Glomerular visceral epithelial cell (primary cell): Measurements from ENCODE around the gene LACC1.

Experiments
- DNase-seq: peaks from one replicate; pipeline ENCODE4 v3.0.0-alpha.2; 2016; ENCODE audit errors: extremely low spot score

LACC1 gene

GRCh38 chr13:43884222-43884621 lies 4.5 kb downstream of the LACC1 start:
- no peak for DNase-seq

DNA sequence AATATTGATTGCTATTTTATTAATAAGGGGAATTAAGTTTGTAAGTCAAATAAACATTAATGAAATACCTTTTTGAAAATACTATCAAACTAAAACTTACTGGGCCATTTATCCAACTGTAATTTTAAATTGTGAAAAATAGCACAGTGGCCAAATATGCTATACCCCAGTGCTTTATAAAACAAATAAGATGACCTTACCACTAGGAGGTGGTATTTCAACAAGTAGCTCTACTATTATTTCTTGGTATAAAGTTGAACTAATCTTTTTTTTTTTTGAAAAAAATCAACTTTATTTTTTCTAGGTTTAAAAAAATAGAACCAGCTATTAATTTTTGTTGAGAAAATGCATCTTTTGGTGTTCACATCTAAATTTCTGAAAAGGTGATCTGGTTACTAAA lies 14.7 kb downstream of the LACC1 start:
- no peak for DNase-seq

DNA sequence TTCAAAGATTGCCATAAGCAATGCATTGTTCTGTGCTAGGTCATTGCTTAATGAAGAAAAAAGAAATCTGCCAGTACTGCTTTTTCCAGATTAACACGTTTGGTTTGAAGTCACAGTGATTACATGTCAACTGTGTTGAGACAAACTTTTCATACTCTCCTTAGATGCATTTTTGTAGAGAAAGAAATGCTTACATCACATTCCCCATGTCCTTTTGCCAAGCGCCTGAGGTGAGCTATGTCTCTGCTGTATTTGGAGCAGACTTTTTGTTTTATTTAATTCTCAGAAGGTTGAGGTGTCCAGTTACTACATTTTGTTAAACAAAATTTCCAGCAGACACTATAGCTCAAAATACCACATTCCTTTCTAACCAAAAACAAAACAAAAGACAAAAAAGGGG lies 16.2 kb downstream of the LACC1 start:
- DNase-seq, result no peak

DNA sequence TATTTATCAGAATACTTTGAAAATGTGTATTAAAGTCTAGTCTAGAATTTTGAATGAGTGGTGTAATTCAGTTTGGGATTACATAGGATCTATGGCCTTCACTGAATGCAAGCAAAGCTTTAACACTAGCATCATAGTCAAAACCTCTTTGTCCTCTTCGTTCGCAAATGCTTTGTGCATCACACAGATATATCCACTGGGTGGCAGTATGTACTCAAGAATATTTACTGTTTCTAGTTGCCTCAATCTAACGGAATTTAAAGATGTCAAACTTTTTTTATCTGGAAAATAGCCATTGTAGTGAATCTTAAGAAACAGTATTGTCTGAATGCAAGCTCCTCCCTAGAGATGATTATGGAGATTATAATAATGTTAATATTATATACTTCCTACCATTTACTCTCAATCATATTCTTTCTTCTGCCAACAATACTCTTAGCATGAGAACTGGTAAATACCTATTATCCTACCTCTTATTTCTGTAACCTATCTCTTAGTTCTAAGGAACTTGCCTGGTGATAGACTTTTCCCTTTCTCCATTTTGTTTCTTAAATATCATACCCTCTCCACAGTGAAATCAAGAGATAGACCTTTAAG lies 25.8 kb downstream of the LACC1 start:
- peak; percentile 64 for DNase-seq

GRCh38 chr13:43908156-43909126 lies 28.7 kb downstream of the LACC1 start:
- DNase-seq, result peak; percentile 64

GRCh38 chr13:43910856-43911255 lies 31.2 kb downstream of the LACC1 start:
- DNase-seq, result no peak

- no peak for DNase-seq
Measured at GRCh38 chr13:43911278-43911677, 31.6 kb downstream of the LACC1 start.

DNA sequence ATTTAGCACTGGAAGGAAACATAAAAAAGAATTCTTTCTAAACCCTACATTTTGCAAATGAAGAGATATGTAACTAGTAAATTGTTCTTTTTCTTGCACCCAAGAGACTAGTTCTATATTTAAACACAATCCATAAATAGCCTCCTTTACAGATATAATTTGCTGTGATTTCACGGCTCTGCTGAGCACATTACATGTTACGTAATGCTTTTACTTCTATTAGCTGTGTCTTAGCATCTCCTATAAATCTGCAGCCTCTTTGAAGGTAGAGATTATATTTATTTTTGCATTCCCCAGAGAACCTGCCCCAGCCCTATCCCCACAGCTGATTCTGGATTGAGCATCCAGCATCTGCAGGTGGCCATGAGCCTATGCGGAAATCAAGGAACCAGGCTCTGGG lies 32.2 kb downstream of the LACC1 start:
- DNase-seq, result no peak

DNA sequence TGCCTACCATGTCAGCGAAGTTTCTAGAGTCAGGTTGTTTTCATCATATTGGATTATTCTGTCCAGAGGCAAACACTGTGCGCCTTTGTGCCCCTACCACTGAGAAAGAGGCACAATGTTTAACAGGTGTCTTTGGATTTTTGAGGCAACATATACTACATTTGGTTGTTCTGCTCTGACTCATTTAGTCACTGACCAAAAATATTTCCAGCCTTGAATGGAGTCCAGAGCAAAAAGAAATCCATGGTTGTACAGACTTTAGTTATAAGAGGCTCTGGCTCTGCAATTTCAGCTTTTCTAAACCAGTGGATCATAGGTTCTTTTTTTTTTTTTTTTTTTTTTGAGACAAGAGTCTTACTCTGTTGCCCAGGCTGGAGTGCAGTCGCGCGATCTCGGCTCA lies 35.7 kb downstream of the LACC1 start:
- no peak for DNase-seq

- no peak for DNase-seq
Measured at GRCh38 chr13:43916828-43917227, 37.1 kb downstream of the LACC1 start.

GRCh38 chr13:43918636-43919035 lies 38.9 kb downstream of the LACC1 start:
- DNase-seq, result no peak

- no peak for DNase-seq
Measured at GRCh38 chr13:43920965-43921674, 41.4 kb downstream of the LACC1 start.

GRCh38 chr13:43924549-43925245 lies 45.0 kb downstream of the LACC1 start:
- no peak for DNase-seq

GRCh38 chr13:43929947-43930346 lies 50.2 kb downstream of the LACC1 start:
- no peak for DNase-seq

DNA sequence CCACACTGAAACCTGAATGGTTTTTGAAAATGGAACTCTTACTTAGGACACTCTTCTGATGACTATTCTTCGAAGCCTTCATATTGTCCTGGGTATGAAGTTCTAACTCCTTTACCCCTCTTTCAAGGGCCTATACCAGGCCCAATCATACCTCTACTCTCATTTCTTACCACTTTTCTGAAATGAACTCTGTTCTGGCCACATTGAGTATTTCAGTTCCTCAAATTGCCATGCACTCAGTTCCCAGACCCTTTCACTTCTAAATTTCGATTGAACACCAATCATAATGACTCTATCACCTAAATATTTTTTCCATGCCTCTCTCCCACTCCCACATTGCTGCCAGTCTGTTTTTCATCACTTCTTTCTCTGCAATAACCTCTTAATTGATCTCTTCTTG lies 53.7 kb downstream of the LACC1 start:
- no peak for DNase-seq

DNA sequence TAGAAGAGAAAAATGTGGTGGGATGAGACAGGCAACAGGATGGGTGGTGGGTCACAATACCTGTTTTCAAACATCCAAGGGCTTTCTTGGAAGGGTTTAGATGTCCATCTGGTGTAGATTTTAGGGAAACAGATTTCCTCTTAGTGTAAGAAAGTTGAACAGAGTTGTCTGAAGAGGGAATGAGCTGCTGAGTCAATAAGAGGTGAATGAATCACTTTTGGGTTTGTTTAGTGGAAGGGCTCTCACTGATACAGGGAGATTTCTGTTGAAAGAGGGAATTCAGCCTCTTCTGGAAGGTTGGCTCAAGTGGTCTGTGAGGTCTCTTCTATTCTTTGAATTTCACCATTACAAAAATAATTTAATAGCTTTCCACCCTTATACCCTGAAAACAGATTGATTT lies 54.6 kb downstream of the LACC1 start:
- no peak for DNase-seq

DNA sequence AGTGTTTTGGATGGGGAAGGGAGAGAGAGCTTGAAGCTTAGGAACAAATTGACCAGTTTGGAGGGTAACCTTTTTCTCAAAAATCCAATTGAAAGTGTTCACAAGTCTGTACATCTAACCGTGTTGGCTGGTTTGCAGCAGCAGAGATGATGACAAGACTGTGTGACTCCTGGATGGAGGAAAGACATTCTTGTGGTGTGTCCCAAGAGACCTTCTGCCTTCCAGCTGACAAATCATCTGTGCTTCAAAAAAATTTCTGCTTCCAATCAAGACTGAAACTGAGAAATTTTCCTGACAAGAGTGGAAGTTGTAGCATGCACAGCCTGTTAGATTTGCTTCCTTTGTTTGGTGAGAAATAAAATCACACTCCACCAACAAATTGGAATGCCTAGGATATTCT lies 56.2 kb downstream of the LACC1 start:
- no peak for DNase-seq

- no peak for DNase-seq
Measured at GRCh38 chr13:43936647-43937046, 56.9 kb downstream of the LACC1 start.

DNA sequence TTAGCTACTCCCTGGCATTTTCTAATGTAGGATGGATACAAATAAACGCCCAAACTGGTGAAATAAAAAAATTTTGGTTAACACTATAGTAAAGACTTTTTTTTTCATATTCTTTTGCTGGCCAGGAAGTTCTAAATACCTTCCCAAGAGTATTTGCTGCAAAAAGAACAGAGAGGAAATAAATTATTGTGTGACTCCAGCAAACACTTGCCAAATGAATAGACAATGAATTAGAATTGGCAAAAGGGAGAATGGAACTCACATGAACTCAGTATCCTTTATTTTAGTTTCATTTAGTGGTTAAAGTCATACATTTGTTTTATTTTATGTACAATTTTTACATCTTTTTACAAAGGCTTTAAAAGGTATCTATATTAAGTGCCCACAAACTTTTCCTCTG lies 58.1 kb downstream of the LACC1 start:
- DNase-seq, result no peak

GRCh38 chr13:43938449-43938848 lies 58.7 kb downstream of the LACC1 start:
- DNase-seq, result no peak

GRCh38 chr13:43939086-43939485 lies 59.4 kb downstream of the LACC1 start:
- no peak for DNase-seq

DNA sequence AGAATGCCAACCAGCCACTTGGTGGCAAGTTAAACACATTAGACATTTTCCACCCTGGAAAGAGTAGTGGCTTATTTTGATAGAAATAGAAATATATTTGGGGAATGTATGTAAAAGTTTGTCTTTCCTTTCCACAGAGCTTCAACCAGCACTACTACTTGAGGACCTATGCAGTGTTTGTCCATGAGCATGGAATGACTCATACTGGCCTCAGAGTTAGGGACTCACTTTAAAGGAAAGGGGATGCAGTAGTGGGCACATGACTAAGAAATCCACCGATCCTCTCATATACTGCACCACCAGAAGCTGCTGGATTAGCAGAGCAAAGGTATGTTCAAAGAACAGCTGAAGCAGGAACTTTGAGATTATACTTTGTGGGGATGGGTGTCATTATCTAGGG lies 62.6 kb downstream of the LACC1 start:
- peak; percentile 6 for DNase-seq
